CD4-positive, alpha-beta T cell treated with Interleukin-15 for 4 hours (primary cell): Measurements from ENCODE around the gene GPRC5C.

Source experiments
- DNase-seq: peaks from one replicate; pipeline ENCODE4 v3.0.0-alpha.2; 2020; ENCODE audit warnings: low spot score

GPRC5C gene

DNA sequence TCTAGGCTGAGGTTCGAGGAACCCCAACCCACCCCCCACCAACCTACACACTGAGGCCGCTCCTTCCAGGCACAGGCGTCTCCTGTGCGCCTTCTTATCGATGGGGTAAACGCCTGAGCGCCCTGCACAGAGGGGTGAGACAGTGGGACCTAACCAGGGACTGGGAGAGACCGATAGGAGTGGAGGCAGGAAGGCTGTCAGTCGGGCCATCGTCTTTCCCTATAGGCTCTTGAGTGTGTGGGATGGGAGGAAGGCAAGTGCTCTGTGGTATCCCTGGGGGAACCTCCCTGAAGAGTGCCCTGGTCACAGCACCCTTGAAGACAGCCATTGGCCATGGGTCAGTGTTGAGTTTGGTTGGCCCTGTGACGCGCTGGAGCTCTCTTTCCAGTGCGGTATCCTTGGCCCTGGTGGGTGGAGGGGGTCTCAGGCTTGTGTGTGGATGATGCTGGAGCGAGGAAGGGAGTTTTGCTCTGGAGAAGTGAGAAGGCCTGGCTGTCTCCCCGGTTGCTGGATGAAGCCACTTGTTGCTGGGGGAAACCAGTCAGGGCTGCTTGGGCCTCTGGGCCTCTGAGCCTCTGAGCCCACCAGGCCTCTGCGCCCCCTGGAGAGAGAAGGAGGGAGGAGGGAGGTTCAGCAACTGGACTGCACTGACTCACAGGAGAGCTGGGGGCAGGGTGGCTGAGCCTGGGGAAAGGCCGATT, 1.7 kb downstream of the GPRC5C start:
- DNase-seq = no peak

GRCh38 chr17:74435775-74436359, 4.0 kb downstream of the GPRC5C start:
- DNase-seq = no peak

DNA sequence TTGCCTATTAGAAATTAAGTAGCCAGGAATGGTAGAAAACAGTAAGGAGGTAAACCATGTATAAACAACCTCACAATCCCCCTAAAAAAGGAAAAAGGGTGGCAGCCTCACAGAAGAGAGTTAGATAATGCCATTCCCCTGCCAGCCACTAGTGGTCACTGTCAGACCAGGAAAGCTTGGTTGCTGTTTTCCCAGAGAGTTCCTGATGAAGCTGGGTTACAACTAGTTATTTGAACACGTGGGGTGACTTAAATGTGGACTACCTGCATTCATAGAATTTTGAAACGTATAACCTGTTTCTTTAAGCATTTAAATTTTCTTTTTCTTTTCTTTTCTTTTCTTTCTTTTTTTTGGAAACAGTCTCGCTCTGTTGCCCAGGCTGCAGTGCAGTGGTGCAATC, 5.8 kb downstream of the GPRC5C start:
- no peak for DNase-seq

GRCh38 chr17:74439691-74440567, 8.0 kb downstream of the GPRC5C start:
- DNase-seq = no peak

DNA sequence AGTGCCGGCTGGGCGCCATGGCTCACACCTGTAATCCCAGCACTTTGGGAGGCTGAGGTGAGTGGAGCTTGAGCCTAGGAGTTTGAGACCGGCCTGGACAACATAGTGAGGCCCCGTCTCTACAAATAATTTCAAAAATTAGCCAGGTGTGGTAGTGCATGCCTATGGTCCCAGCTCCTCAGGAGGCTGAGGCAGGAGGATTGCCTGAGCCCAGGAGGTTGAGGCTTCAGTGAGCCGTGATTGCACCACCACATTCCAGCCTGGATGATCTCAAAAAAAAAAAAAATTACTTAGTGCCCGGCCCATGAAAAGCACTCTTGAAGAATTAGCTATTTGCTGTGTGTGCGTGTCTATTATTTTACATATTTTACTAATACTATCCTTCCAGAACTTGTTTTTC, 9.6 kb downstream of the GPRC5C start:
- no peak for DNase-seq

DNA sequence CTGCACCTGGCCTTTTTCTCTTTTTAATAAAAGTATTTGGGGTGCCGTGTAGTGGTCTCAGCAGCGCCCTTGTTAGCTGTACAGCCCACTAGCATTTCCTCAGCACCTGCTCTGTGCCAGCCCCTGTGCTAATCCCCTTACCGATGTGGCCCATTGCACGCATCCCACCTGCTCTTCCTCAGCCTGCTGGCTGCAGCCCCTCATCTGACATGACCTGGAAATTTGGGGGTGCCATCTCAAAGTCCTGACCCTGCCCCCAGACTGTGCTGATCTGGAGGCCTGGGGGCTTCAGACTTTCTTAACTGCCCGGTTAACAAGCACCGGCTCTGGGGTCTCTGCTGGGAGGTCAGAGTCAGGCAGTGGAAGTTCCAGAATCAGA, 10.4 kb downstream of the GPRC5C start:
- no peak for DNase-seq

DNA sequence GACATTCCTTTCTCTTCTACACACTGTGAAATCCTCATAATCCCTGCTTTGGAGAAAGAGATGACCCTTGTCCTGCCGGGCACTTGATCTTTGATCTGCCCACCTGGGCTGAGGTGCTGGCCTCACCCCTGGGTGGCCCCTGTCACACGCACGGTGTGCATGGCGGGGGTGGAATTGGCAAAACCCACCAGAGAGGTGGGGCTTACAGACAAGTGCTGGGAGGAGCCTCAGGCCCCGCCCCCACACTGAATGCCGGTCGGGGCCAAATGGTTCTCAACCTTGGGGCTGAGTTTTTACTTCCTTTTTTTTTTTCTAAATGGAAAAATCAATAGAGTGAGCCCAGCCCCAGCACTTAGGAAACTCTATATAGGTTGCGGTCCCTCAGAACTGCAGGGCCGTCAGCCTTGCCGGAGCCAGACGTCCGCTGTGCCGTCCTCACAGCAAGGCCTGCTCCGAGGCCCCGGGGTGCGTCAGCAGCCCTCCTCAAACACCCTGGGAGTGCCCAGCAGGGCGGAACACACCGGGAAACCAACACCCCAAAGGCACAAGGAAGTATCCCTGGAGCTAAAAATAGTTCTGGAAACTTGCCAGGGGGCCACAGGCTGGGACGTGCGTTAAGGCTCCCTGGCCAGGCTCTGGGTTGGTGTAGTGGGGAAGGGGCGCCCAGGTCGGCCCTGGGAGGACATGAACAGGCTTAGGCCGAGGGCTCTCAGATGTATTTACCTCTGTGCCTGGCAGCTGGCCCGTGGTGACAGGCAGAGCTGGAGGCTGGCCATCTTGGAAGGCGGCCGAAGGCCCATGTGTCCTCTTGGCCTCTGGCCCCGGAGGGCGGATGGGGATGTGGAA, 11.0 kb downstream of the GPRC5C start:
- DNase-seq = no peak

GRCh38 chr17:74443516-74444296, 11.8 kb downstream of the GPRC5C start:
- no peak for DNase-seq

DNA sequence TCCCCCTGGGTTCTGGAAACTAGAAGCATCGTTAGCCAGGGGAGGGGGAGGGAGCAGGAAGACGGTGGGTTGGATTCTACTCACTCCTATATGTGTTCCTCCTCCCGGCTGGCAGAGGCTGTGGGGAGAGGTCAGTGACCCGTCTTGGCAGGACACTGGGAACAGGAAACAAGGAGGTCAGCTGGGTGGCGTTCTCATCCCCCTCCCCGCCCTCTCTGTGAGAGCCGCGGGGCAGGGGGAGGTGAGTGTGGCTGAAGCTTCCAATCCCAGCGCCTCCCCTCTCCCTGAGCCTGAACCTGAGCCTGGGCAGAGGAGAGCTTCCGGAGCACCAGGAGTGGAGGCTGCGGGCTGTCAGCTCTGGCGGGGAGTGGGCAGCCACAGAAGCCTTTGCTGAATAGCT, 12.5 kb downstream of the GPRC5C start:
- no peak for DNase-seq

GRCh38 chr17:74445158-74445557, 13.3 kb downstream of the GPRC5C start:
- no peak for DNase-seq

- DNase-seq = no peak
Observed at GRCh38 chr17:74446551-74447500, 14.9 kb downstream of the GPRC5C start.

DNA sequence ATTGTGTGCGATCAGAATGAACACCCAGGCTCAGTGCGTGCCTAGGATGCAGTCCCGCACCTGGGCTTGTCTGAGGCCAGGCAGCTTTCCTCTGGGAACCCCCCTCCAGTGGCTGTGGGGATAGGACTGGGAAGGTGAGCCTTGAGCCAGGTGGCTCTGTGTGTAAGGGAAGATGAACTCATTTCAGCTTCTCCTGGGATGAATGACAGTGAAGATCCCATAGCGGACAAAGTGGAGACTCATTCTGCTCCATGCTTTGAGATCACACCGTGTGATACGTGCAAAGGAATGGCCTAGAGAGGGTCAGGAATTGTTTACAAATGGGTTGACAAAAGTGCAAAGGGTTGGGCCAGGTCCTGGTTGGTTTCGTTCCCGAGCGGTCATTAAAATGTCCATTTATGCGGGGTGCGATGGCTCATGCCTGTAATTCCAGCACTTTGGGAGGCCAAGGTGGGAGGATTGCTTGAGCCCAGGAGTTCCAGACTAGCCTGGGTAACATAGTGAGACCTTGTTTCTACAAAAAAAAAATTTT, 15.8 kb downstream of the GPRC5C start:
- DNase-seq = no peak

GRCh38 chr17:74448756-74449155, 16.9 kb downstream of the GPRC5C start:
- DNase-seq = no peak

- no peak for DNase-seq
Observed at GRCh38 chr17:74449306-74449705, 17.4 kb downstream of the GPRC5C start.

GRCh38 chr17:74449773-74450172, 17.9 kb downstream of the GPRC5C start:
- DNase-seq = no peak

DNA sequence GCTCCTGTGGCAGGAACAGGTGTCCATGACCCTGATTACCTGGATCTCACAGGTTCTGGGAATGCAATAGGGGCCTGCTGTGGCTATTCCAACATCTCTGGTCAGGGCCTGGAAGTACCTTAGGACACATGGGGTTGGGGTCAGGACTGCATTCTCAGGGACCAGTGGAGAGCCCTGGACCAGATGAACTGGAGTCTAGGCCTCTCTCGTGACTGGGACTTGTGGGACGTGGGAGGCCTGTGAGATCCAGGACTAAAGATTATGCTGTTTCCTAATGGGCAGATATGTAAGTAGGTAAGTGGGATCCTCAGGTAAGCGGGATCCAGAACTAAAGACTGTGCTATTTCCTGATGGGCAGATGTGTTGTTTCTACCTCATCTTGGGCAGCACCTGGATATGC, 18.3 kb downstream of the GPRC5C start:
- no peak for DNase-seq

DNA sequence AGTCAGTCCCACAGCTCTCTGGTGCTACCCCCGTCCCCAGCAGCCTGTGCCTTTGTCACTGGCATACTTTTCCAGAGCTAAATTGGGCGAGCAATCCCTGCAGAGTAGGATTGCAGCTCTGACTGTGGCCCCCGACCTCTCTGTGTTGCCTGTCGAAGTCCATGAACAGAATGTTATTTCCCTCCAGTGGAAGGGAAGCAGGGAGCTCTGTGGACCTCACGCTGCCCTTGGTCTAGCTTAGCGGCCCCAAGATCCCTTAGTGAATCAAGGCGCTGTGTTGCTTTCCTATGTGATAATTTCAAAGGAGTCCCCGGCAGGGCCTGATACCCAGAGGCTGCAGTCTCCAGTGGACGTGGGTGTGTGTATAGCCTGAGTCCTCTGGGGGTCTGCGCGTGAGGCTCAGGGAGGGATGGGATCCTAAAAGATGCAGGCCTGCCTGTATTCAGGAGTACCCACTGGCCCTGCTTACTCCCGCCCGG, 19.1 kb downstream of the GPRC5C start:
- DNase-seq = no peak

- no peak for DNase-seq
Observed at GRCh38 chr17:74451557-74451956, 19.7 kb downstream of the GPRC5C start.

DNA sequence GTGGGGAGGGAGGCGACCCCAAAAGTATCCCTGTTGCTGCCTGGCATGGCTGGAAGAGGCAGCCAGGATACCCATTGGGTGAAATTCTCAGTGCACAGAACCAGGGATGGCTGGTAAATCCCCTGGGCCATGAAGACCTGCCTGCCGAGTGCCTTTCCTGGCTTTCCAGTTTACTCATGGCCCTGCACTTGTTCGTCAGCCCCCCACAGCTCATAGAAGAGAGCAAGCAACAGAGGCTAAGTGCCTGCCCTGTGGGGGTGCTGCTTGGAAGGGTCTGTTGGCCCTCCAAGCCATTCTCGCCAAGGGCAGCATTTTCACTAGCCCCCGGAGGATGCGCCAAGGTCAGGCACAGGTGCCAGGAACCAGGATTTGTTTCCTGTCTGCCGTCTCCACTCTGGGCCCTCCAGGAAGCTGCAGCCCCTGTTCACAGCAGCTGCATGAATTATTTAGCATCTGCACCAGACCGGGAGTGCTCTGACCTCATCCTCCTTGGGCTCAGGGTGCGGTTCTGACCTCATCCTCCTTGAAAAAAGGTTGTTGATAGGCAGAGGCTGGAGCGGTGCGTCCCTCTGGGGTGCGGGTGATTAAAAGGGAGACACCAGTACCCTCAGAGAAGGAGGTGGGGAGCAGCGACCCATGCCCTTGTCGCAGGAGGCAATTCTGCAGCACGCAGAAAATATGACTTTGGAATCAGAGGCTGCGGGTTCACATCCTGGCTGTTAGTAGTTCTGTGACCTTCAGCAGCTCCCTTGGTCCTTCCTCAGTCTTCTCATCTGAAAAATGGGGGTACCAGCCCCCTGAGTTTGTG, 20.3 kb downstream of the GPRC5C start:
- no peak for DNase-seq
